Hepatocyte (in vitro differentiated cells): ENCODE results near the gene CPNE4.

ENCODE experiments used
- CTCF ChIP-seq: fragments of 200-600 bp; sonication (generic); IDR thresholded peaks from 2 replicates; pipeline ENCODE4 v1.5.1; 2016; ENCODE audit warnings: antibody characterized with exemption, mild to moderate bottlenecking; ENCODE audit not compliant: poor library complexity
- EZH2 ChIP-seq: fragments of 200-600 bp; sonication (generic); IDR thresholded peaks from 2 replicates; pipeline ENCODE4 v1.6.1; 2016; ENCODE audit warnings: antibody characterized with exemption, mild to moderate bottlenecking, borderline replicate concordance
- EZH2phosphoT487 ChIP-seq: fragments of 200-600 bp; sonication (generic); IDR thresholded peaks from one replicate; pipeline ENCODE4 v1.6.1; 2018; ENCODE audit warnings: antibody characterized with exemption, mild to moderate bottlenecking, low read depth, moderate library complexity; ENCODE audit not compliant: unreplicated experiment, severe bottlenecking

GRCh38 chr3:131711114-131711768 lies 323.6 kb downstream of the CPNE4 start:
- no peak for TF ChIP-seq CTCF
- TF ChIP-seq EZH2 = no peak
- no peak for TF ChIP-seq EZH2phosphoT487
